ENCODE measurements around the gene NOP16. TPM values are rescaled to one million over a fixed set of nuclear protein-coding genes. Genes with fewer than 3 reads are reported as not detected.

NOP16 gene
- total and polyA plus RNA-seq, 2 of the 13 experiments (the other 11 are each of a cell fraction or from before 2014, with no cell fraction given), result 43.3 to 48.4 TPM

DNA sequence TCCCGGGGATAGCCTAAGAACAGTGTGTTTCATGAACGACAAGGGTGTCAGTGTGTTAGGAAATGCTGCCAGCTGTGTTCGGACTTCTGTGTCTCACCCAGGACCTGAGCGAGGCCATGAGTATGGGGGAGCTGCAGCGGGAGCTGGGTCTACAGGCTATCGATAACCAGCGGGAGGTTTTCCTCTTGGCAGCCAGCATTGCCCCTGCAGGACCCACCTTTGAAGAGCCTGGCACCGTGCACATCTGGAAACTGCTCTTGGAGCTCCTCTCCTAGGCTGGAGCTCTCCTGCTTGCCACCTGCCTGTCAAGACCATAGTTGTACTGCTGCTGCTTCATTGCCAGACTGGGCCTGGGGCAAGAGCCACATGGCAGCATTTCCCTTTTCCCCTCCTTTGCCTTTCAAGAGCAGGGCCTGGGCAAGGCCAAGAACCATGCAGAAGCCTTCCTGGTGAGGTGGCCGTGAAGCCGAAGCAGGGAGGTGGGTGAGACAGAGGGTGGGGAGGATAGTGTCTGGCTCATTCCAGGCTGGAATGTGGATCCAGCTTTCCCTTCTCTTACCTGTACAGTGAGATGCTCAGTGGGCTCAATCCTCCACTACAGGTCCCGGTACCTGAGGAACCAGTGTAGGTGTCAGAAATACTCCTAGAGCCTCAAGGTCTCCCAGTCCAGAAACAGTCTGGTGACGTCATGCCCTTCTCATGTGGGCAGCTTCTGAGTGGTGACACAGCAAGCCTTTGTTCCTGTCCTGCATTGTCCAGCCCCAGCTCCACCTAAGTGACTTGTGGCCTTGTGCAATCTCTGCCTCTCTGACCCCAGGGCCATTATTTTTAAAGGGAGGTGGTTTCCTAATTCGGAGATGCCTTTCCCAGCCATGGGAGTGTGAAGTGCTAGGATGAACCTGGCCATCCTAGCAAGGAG, 16.5 kb downstream of the NOP16 start (continued):
- TF ChIP-seq, protein P1, sequence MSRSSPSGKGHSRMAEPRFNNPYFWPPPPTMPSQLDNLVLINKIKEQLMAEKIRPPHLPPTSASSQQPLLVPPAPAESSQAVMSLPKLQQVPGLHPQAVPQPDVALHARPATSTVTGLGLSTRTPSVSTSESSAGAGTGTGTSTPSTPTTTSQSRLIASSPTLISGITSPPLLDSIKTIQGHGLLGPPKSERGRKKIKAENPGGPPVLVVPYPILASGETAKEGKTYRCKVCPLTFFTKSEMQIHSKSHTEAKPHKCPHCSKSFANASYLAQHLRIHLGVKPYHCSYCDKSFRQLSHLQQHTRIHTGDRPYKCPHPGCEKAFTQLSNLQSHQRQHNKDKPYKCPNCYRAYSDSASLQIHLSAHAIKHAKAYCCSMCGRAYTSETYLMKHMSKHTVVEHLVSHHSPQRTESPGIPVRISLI (CRISPR knock-in tag; IDR thresholded peaks at IDR 0.05; ENCODE audit: borderline replicate concordance), result no peak
- TF ChIP-seq TBX2 (CRISPR knock-in tag; IDR thresholded peaks at IDR 0.05; ENCODE audit: borderline replicate concordance) (0 out of 2 replicates have a peak, but pooled peaks have one; percentile 28), TBX3 (IDR thresholded peaks at IDR 0.05; ENCODE audit: borderline replicate concordance) (no peak), ZNF382 (CRISPR knock-in tag; IDR thresholded peaks at IDR 0.05; ENCODE audit: borderline replicate concordance) (no peak), ZNF329 (CRISPR knock-in tag; IDR thresholded peaks at IDR 0.05; ENCODE audit: low read depth) (no peak), XRCC5 (optimal IDR thresholded peaks at IDR 0.05; ENCODE audit: low read length) (peak; percentile 68), PPARG (CRISPR knock-in tag; conservative IDR thresholded peaks at IDR 0.05) (no peak), ZNF292 (CRISPR knock-in tag; IDR thresholded peaks at IDR 0.05; ENCODE audit: borderline replicate concordance, low read depth) (0 out of 2 replicates have a peak, but pooled peaks have one; percentile 26), POLR2A (IDR thresholded peaks at IDR 0.05; ENCODE audit: insufficient read depth in 1 of 2, low read depth in 2 of 2, low read length in 2 of 2) (no peak), NBN (conservative IDR thresholded peaks at IDR 0.05) (no peak), ZNF260 (CRISPR knock-in tag; IDR thresholded peaks at IDR 0.05; ENCODE audit: borderline replicate concordance, low read depth) (no peak), SOX5 (CRISPR knock-in tag; IDR thresholded peaks at IDR 0.05; ENCODE audit: borderline replicate concordance) (peak; percentile 95)
- TF ChIP-seq, protein P2, sequence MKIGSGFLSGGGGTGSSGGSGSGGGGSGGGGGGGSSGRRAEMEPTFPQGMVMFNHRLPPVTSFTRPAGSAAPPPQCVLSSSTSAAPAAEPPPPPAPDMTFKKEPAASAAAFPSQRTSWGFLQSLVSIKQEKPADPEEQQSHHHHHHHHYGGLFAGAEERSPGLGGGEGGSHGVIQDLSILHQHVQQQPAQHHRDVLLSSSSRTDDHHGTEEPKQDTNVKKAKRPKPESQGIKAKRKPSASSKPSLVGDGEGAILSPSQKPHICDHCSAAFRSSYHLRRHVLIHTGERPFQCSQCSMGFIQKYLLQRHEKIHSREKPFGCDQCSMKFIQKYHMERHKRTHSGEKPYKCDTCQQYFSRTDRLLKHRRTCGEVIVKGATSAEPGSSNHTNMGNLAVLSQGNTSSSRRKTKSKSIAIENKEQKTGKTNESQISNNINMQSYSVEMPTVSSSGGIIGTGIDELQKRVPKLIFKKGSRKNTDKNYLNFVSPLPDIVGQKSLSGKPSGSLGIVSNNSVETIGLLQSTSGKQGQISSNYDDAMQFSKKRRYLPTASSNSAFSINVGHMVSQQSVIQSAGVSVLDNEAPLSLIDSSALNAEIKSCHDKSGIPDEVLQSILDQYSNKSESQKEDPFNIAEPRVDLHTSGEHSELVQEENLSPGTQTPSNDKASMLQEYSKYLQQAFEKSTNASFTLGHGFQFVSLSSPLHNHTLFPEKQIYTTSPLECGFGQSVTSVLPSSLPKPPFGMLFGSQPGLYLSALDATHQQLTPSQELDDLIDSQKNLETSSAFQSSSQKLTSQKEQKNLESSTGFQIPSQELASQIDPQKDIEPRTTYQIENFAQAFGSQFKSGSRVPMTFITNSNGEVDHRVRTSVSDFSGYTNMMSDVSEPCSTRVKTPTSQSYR (CRISPR knock-in tag; IDR thresholded peaks at IDR 0.05; ENCODE audit: borderline replicate concordance), result no peak
- TF ChIP-seq, protein P3, sequence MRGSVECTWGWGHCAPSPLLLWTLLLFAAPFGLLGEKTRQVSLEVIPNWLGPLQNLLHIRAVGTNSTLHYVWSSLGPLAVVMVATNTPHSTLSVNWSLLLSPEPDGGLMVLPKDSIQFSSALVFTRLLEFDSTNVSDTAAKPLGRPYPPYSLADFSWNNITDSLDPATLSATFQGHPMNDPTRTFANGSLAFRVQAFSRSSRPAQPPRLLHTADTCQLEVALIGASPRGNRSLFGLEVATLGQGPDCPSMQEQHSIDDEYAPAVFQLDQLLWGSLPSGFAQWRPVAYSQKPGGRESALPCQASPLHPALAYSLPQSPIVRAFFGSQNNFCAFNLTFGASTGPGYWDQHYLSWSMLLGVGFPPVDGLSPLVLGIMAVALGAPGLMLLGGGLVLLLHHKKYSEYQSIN (CRISPR knock-in tag; IDR thresholded peaks at IDR 0.05; ENCODE audit: borderline replicate concordance), result no peak
- TF ChIP-seq, protein P4, sequence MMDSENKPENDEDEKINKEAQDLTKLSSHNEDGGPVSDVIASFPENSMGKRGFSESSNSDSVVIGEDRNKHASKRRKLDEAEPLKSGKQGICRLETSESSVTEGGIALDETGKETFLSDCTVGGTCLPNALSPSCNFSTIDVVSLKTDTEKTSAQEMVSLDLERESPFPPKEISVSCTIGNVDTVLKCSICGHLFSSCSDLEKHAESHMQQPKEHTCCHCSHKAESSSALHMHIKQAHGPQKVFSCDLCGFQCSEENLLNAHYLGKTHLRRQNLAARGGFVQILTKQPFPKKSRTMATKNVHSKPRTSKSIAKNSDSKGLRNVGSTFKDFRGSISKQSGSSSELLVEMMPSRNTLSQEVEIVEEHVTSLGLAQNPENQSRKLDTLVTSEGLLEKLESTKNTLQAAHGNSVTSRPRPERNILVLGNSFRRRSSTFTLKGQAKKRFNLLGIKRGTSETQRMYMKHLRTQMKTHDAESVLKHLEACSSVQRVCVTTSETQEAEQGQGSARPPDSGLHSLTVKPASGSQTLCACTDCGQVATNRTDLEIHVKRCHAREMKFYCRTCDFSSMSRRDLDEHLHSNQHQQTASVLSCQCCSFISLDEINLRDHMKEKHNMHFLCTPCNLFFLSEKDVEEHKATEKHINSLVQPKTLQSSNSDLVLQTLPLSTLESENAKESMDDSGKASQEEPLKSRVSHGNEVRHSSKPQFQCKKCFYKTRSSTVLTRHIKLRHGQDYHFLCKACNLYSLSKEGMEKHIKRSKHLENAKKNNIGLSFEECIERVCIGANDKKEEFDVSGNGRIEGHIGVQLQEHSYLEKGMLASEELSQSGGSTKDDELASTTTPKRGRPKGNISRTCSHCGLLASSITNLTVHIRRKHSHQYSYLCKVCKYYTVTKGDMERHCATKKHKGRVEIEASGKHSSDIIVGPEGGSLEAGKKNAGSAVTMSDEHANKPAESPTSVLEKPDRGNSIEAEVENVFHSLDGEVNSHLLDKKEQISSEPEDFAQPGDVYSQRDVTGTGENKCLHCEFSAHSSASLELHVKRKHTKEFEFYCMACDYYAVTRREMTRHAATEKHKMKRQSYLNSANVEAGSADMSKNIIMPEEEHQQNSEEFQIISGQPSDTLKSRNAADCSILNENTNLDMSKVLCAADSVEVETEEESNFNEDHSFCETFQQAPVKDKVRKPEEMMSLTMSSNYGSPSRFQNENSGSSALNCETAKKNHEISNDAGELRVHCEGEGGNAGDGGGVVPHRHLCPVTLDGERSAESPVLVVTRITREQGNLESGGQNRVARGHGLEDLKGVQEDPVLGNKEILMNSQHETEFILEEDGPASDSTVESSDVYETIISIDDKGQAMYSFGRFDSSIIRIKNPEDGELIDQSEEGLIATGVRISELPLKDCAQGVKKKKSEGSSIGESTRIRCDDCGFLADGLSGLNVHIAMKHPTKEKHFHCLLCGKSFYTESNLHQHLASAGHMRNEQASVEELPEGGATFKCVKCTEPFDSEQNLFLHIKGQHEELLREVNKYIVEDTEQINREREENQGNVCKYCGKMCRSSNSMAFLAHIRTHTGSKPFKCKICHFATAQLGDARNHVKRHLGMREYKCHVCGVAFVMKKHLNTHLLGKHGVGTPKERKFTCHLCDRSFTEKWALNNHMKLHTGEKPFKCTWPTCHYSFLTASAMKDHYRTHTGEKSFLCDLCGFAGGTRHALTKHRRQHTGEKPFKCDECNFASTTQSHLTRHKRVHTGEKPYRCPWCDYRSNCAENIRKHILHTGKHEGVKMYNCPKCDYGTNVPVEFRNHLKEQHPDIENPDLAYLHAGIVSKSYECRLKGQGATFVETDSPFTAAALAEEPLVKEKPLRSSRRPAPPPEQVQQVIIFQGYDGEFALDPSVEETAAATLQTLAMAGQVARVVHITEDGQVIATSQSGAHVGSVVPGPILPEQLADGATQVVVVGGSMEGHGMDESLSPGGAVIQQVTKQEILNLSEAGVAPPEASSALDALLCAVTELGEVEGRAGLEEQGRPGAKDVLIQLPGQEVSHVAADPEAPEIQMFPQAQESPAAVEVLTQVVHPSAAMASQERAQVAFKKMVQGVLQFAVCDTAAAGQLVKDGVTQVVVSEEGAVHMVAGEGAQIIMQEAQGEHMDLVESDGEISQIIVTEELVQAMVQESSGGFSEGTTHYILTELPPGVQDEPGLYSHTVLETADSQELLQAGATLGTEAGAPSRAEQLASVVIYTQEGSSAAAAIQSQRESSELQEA (CRISPR knock-in tag; IDR thresholded peaks at IDR 0.05; ENCODE audit: not compliant biosample characterization), result no peak
